Panc1 (cell line): ENCODE results near the gene NR3C1.

Experiments
- POLR2AphosphoS5 ChIP-seq: IDR thresholded peaks from 2 replicates; pipeline ENCODE4 v1.6.1; 2012; ENCODE audit warnings: mild to moderate bottlenecking, low read depth, low read length, moderate library complexity
- TF ChIP-seq, protein P1 (sequence below): fragments of 450-650 bp; IDR thresholded peaks from 2 replicates; pipeline ENCODE4 v1.5.1; 2017; ENCODE audit warnings: mild to moderate bottlenecking

DNA sequence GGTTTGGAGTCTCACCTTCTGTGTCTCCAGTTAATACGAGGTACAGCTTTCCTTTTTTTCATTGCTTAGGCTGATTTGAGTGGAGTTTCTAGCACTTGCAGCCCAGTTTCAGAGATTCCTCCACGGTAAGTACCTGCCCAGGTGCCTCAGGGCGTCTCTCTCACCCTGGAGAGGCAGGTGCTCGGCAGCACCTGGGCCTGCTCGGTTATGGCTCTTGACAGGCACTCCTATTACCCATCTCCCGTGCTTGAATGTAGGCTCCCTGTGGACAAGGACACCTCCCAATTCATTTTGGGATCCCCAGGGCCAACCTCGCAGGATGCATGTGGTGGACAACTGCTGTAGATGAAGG, 144.3 kb downstream of the NR3C1 start:
- TF ChIP-seq, protein P1, sequence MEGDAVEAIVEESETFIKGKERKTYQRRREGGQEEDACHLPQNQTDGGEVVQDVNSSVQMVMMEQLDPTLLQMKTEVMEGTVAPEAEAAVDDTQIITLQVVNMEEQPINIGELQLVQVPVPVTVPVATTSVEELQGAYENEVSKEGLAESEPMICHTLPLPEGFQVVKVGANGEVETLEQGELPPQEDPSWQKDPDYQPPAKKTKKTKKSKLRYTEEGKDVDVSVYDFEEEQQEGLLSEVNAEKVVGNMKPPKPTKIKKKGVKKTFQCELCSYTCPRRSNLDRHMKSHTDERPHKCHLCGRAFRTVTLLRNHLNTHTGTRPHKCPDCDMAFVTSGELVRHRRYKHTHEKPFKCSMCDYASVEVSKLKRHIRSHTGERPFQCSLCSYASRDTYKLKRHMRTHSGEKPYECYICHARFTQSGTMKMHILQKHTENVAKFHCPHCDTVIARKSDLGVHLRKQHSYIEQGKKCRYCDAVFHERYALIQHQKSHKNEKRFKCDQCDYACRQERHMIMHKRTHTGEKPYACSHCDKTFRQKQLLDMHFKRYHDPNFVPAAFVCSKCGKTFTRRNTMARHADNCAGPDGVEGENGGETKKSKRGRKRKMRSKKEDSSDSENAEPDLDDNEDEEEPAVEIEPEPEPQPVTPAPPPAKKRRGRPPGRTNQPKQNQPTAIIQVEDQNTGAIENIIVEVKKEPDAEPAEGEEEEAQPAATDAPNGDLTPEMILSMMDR = no peak
- TF ChIP-seq POLR2AphosphoS5 = no peak
